ENCODE measurements around the gene PCDH18. TPM values are rescaled to one million over a fixed set of nuclear protein-coding genes. Genes with fewer than 3 reads are reported as not detected.
"Not testable (repeated sequence)": the region's sequence is repeated elsewhere in the genome, so short reads cannot be mapped to it uniquely, and the experiment has no call there.

The PCDH18 gene
- total and polyA plus RNA-seq, 7 donors = 1.8 to 108 (median 64.6) TPM

DNA sequence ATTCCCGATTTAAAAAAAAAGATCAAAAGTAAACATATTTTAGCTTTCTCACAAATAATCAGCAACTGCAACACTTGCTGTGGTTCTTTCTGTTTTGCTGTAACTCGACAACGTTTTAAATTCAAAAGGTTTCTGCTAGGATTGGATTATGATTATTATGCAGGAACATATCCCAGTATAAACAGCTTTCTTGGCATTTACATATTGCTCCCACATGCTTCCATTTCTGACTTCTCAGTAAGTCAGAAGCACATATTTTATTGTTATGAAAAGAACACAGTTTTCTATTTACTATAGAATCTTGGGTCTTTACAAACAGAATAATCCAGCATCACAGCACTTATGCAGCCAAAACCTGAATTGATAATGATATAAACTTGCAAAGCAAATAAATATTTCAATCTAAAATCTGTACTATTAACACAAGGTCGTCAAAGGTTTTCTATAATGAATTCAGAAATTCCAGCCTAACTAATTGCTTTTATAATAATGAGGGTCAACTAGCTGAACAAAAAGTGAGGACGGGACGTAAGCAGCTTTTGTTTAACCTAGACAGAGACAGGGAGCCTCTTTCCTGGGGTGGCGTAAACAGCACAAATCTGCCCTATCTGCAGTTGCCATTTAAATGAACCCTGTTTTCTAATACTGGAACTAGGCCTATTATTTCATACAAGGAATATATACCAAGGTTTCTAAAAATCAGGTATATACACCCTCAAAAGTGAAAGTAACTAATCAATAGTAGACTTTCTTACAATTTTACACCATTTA lies 9.8 kb upstream of the PCDH18 start:
- DNase-seq = no peak
- intact Hi-C loops (cut with DNase I) = no loop called here

DNA sequence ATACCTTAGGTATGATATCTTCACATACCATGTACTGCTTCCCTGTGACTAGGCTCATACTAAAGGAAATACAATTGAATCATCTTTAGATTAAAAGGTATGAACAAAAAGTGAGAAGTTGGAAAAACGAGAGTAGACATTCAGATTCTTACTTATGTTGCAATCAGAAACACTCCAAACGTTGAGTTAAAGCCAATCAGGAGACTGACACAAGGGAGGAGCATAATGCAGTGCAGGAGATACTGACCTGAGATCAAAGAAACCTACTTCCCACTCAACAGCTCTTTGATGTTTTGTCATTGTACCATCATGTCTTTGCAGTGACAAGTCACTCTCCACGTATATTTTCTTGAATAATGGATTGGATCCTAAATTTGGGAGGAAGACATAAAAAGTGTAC lies 8.9 kb upstream of the PCDH18 start:
- 15 to 40% methylated on average over 3 of the region's 3 CpGs for WGBS, 2 donors
- TF ChIP-seq, protein P1, sequence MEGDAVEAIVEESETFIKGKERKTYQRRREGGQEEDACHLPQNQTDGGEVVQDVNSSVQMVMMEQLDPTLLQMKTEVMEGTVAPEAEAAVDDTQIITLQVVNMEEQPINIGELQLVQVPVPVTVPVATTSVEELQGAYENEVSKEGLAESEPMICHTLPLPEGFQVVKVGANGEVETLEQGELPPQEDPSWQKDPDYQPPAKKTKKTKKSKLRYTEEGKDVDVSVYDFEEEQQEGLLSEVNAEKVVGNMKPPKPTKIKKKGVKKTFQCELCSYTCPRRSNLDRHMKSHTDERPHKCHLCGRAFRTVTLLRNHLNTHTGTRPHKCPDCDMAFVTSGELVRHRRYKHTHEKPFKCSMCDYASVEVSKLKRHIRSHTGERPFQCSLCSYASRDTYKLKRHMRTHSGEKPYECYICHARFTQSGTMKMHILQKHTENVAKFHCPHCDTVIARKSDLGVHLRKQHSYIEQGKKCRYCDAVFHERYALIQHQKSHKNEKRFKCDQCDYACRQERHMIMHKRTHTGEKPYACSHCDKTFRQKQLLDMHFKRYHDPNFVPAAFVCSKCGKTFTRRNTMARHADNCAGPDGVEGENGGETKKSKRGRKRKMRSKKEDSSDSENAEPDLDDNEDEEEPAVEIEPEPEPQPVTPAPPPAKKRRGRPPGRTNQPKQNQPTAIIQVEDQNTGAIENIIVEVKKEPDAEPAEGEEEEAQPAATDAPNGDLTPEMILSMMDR (IDR thresholded peaks at IDR 0.05) = no peak
- TF ChIP-seq EP300 (IDR thresholded peaks at IDR 0.05) (no peak), POLR2AphosphoS5 (IDR thresholded peaks at IDR 0.05) (no peak), POLR2A (IDR thresholded peaks at IDR 0.05) (no peak)
- no peak overlapping the region for H3K4me3 ChIP-seq
- no peak for DNase-seq
- no peaks in the 10 kb centered on the region for H3K9me3 ChIP-seq
- peak overlapping the region in 2 of 4 donors; percentile 58 to 65 for H3K27ac ChIP-seq
- H3K27me3 ChIP-seq = no peaks in the 10 kb centered on the region
- H3K36me3 ChIP-seq = no peaks in the 10 kb centered on the region
- intact Hi-C loops (cut with DNase I) = no loop called here
- H3K4me1 ChIP-seq = peaks cover 0 to 46% (median 11%) of the 10 kb centered on the region in 4 donors

More for the DNA sequence above, 9.8 kb upstream of the PCDH18 start:
- peaks cover 0 to 46% (median 11%) of the 10 kb centered on the region in 4 donors for H3K4me1 ChIP-seq
- H3K36me3 ChIP-seq = no peaks in the 10 kb centered on the region
- peak overlapping the region in 3 of 4 donors; percentile 25 to 34 (median 31) for H3K4me3 ChIP-seq
- 52 to 54% methylated on average over 7 of the region's 7 CpGs for WGBS, 2 donors
- no peaks in the 10 kb centered on the region for H3K27me3 ChIP-seq
- no peaks in the 10 kb centered on the region for H3K9me3 ChIP-seq
- peak overlapping the region; percentile 41 to 65 (median 60) for H3K27ac ChIP-seq
- TF ChIP-seq, protein P1 (IDR thresholded peaks at IDR 0.05) = no peak
- TF ChIP-seq POLR2A (IDR thresholded peaks at IDR 0.05) (no peak), POLR2AphosphoS5 (IDR thresholded peaks at IDR 0.05) (no peak), EP300 (IDR thresholded peaks at IDR 0.05) (no peak)

DNA sequence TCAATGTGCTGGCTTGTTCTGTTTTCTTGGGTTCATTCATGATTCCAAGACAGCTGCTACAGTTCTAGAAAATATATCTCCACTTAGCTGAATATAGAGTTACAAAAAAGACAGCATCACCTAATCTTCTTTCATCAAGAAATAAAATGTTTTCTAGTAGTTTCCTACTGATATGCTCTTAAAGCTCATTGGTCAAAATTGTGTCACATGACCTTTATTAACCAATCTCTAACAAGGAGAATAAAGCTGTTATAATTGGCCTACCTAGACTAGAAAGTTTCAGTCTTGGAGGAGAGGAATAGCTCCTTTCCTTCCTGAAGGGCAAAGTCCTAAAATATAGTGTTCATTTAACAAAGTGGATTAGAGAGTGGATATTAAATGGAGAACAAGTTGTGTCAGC lies 8.1 kb upstream of the PCDH18 start:
- Histone ChIP-seq H3K27ac (no peak overlapping the region), H3K36me3 (no peaks in the 10 kb centered on the region), H3K27me3 (no peaks in the 10 kb centered on the region), H3K4me1 (peaks cover 0 to 41% (median 8%) of the 10 kb centered on the region in 4 donors), H3K9me3 (no peaks in the 10 kb centered on the region), H3K4me3 (no peak overlapping the region)
- no peak for TF ChIP-seq EP300 (IDR thresholded peaks at IDR 0.05)
- TF ChIP-seq, protein P1 (IDR thresholded peaks at IDR 0.05) = no peak
- no peak for TF ChIP-seq POLR2A (IDR thresholded peaks at IDR 0.05)
- TF ChIP-seq POLR2AphosphoS5 (IDR thresholded peaks at IDR 0.05) = no peak
- intact Hi-C loops (cut with DNase I) = no loop called here
- no peak for DNase-seq

DNA sequence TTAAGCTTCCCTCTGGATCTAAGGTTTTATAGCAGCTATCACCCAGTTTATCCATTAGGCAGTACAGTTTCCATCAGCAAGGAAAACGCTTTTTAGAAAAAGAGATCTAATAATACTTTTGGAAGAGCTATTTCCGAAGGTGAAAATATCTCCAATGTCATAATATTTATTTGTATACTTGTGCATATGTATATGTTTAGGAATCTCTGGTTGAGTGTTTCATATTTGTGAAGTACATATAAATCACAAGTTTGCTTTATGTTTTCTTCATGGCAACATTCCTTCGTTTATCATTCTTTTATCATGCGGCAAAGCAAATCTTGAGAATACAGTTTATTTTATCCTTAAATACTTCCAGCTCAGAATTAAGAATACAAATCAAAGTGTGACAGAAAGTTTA lies 6.2 kb upstream of the PCDH18 start:
- 71 to 78% methylated on average over 4 of the region's 4 CpGs for WGBS, 2 donors
- Histone ChIP-seq H3K36me3 (no peaks in the 10 kb centered on the region), H3K9me3 (no peaks in the 10 kb centered on the region), H3K27ac (no peak overlapping the region), H3K4me3 (no peak overlapping the region), H3K4me1 (peaks cover 0 to 28% (median 10%) of the 10 kb centered on the region in 4 donors), H3K27me3 (no peaks in the 10 kb centered on the region)
- intact Hi-C loops (cut with DNase I) = loop anchor here (10.0 kb wide), 1 partner anchor 1146 kb away; no protein-coding TSS in a partner anchor
- TF ChIP-seq POLR2AphosphoS5 (IDR thresholded peaks at IDR 0.05) (no peak), EP300 (IDR thresholded peaks at IDR 0.05) (no peak), POLR2A (IDR thresholded peaks at IDR 0.05) (no peak)
- TF ChIP-seq, protein P1 (IDR thresholded peaks at IDR 0.05) = no peak
- DNase-seq = no peak

DNA sequence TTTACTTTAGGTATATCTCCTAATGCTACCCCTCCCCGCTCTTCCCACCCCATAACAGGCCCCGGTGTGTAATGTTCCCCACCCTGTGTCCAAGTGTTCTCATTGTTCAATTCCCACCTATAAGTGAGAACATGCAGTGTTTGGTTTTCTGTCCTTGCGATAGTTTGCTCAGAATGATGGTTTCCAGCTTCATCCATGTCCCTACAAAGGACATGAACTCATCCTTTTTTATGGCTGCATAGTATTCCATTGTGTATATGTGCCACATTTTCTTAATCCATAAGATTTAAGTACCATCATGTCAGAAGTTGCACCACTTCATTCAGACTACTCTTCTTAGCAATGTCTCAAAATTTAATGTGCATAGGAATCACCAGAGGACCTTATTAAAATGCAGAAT lies 5.5 kb upstream of the PCDH18 start:
- H3K4me1 ChIP-seq = peaks cover 0 to 25% (median 12%) of the 10 kb centered on the region in 4 donors
- not testable (repeated sequence) for H3K27ac ChIP-seq, H3K27me3 ChIP-seq, DNase-seq, H3K4me3 ChIP-seq, H3K9me3 ChIP-seq, H3K36me3 ChIP-seq
- intact Hi-C loops (cut with DNase I) = loop anchor here (10.0 kb wide), 1 partner anchor 1147 kb away; no protein-coding TSS in a partner anchor
- 88 to 94% methylated on average over 2 of the region's 3 CpGs for WGBS, 2 donors

All from sigmoid colon (tissue), 7 donors.